Testis (tissue), 2 donors: ENCODE measurements around the gene RBM3.

Experiments used
- CTCF ChIP-seq, 3 experiments: fragments of 450-650 bp in 2 of 3; fragments of 200-600 bp in 1 of 3; sonication (generic) in 1 of 3; IDR thresholded peaks; one replicate each; pipeline ENCODE4 v1.5.1; 2016 to 2019; ENCODE audit warnings: antibody characterized with exemption in 3 of 3, mild to moderate bottlenecking in 2 of 3, moderate library complexity in 1 of 3
- POLR2A ChIP-seq: fragments of 450-650 bp; IDR thresholded peaks from one replicate; pipeline ENCODE4 v1.6.1; 2017; ENCODE audit warnings: antibody characterized with exemption, mild to moderate bottlenecking, moderate library complexity

DNA sequence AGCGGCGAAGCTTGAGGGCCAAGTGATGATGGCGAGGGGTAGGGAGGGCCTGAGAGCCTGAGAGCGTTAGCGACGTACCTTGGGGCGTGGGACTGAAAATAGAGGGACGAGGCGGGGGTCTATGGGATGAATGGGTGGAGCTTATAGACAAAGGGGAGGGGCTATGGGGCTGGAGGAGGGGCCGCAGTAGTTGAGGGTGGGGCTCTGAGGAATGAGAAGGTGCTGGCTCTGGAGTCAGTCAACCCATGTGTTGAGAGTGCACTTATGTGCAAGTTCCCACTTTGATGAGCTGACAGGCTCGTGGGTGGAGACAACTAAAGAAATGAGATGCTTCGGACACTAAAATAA, 34.3 kb upstream of the RBM3 start:
- no peak for TF ChIP-seq POLR2A
- TF ChIP-seq CTCF (IDR thresholded peaks at IDR 0.05) = no peak
